Left lung (tissue), 10 donors: Measurements from ENCODE around the gene MZB1. TPM values are rescaled to one million over a fixed set of nuclear protein-coding genes. Genes with fewer than 3 reads are reported as not detected.
A peak's percentile ranks its signal among the peaks of the same experiment; 100 is the strongest.

Experiments used
- ATAC-seq: fragments of 200-7000 bp; cut with Tn5 transposase; one replicate; pipeline ENCODE4 v1.9.1; 2020; ENCODE audit warnings: moderate library complexity
- DNase-seq, 4 donors: peaks; one replicate each; pipeline ENCODE4 v3.0.0-alpha.2; 2013 to 2020
- H3K27ac ChIP-seq, 2 donors: fragments of 200-600 bp; sonication (generic) in 1 of 2; one replicate each; pipeline versions ENCODE4 v1.5.0 to v1.8.0; 2020 to 2021
- H3K27me3 ChIP-seq, 2 donors: fragments of 200-600 bp; sonication (generic) in 1 of 2; one replicate each; pipeline versions ENCODE4 v1.5.0 to v1.8.0; 2020 to 2021
- H3K36me3 ChIP-seq, 2 donors: fragments of 200-600 bp; sonication (generic) in 1 of 2; one replicate each; pipeline versions ENCODE4 v1.5.0 to v1.8.0; 2020 to 2021
- H3K4me1 ChIP-seq, 2 donors: fragments of 200-600 bp; one replicate each; pipeline ENCODE4 v1.8.0; 2021
- H3K4me3 ChIP-seq, 2 donors: fragments of 200-600 bp; sonication (generic) in 1 of 2; one replicate each; pipeline versions ENCODE4 v1.5.0 to v1.8.0; 2020 to 2021; ENCODE audit warnings: mild to moderate bottlenecking in 1 of 2
- H3K9me3 ChIP-seq, 2 donors: fragments of 200-600 bp; sonication (generic) in 1 of 2; one replicate each; pipeline versions ENCODE4 v1.5.0 to v1.8.0; 2020 to 2021
- intact Hi-C, 2 donors: fragments of 100-400 bp; cut with DNase I; formaldehyde crosslinking; loops; one replicate each; pipeline versions ENCODE4 v1.11.2 to v1.14.2; 2022
- polyA plus RNA-seq, 6 donors: library from polyadenylated mRNA; unstranded; fragments of 120-200 nt; gene quantifications; one replicate each; pipeline ENCODE4 v1.2.1, GENCODE V29; 2013; ENCODE audit not compliant: insufficient read length in 6 of 6
- total RNA-seq, 2 donors: library from RNA; stranded (reverse); fragmentation: NEBNext Ultra II Directional; extraction: Animal tissue kit (Norgen Biotek cat#: 25700); gene quantifications; one replicate each; pipeline ENCODE4 v1.2.1, GENCODE V29; 2021
- TF ChIP-seq, protein P1 (sequence below), 2 donors: fragments of 200-600 bp; sonication (generic) in 1 of 2; IDR thresholded peaks; one replicate each; pipeline versions ENCODE4 v1.5.0 to v1.8.0; 2021; ENCODE audit warnings: antibody characterized with exemption in 2 of 2
- donor health status: DM: no; HTN: yes; CAD: no.
- donor health status: DM: no; HTN: no; CAD: no.

MZB1 gene
- total and polyA plus RNA-seq, 8 donors = 0.41 to 10.6 (median 0.72) TPM

DNA sequence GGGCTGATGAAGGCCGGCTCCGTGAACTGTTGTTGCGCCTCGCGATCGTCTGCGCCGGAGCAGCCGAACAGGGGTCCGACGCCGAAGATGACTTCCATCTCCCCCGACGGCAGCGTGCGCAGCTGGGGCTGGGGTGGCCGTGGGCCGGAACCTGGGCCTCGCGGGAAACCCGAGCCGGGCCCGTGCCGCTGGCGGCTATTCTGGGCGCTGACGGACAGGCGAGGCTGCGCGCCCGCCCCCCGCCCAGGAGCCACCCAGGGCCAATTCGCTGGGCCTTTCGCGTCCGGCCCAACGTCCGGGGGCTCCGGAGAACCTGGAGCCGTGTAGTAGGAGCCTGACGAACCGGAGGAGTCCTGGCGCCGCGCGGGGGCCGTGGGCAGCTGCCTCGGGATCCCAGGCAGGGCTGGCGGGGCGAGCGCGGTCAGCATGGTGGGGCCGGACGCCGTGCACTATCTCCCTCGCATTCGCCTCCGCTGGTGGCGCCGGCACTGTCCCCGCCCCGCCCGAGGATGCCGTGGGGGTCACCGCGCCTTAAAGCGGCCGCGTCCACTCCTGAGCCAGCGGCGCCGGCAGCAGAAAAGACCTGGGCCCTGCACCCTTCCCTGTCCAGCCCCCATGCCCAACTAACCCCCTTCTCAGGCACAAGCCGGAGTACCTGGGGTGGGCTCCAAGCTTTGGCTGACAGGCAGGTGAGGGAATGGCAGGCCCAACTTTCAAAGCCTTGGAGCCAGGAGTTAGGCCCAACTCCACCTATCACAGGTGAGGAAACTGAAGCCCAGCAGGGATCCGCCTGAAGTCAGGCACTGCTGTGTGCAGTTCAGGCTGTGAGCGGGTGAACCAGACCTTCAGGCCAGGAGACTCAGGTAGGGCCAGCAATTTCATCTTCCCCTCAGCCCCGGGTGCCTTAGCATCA lies 5.2 kb upstream of the MZB1 start, which contains the start of gene PROB1:
Gene PROB1 (minus strand): TSS at position 451 of the 913 bp plus-strand sequence. CDS start 23 bp downstream, at position 428.
- H3K4me3 ChIP-seq = peak within 1 kb of the TSS; percentile 35 to 67
- peak; percentile 8 for ATAC-seq
- intact Hi-C loops = no loop called here
- H3K36me3 ChIP-seq = no peaks in the 10 kb centered on the region
- H3K4me1 ChIP-seq = peaks cover 15 to 40% of the 10 kb centered on the region in 2 donors
- H3K27me3 ChIP-seq = peaks cover 16 to 42% of the 10 kb centered on the region in 2 donors
- no peaks in the 10 kb centered on the region for H3K9me3 ChIP-seq
- DNase-seq = peak in 1 of 4 donors; percentile 10
- TF ChIP-seq, protein P1, sequence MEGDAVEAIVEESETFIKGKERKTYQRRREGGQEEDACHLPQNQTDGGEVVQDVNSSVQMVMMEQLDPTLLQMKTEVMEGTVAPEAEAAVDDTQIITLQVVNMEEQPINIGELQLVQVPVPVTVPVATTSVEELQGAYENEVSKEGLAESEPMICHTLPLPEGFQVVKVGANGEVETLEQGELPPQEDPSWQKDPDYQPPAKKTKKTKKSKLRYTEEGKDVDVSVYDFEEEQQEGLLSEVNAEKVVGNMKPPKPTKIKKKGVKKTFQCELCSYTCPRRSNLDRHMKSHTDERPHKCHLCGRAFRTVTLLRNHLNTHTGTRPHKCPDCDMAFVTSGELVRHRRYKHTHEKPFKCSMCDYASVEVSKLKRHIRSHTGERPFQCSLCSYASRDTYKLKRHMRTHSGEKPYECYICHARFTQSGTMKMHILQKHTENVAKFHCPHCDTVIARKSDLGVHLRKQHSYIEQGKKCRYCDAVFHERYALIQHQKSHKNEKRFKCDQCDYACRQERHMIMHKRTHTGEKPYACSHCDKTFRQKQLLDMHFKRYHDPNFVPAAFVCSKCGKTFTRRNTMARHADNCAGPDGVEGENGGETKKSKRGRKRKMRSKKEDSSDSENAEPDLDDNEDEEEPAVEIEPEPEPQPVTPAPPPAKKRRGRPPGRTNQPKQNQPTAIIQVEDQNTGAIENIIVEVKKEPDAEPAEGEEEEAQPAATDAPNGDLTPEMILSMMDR (IDR thresholded peaks at IDR 0.05) = no peak
- H3K27ac ChIP-seq = peak within 1 kb of the TSS in 1 of 2 donors; percentile 23

DNA sequence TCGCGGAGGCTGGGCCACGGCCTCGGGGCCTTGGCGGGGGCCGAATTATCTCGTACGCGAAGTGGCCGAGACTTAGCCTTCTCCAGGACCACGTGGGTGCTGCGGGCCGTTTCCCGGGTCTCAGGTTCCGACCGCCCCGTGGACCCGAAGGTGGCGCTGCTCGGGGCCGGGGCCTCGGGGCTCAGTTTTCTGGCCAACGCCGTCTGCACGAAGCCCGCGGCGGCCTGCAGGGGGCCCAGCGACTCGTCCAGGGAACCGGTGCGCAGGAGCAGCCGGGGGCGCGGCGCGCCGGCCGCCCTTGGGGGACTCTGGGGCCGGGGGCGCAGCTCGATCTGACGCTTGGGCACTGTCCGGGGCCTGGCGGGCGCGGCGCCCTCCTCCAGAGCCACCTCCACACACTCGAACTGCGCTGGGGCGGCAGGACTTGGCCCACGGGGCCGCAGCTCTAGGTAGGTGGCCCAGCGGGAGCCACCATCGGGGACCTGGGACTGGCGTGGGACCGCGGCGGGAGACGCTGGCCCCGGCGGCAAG lies 4.5 kb upstream of the MZB1 start:
- Histone ChIP-seq H3K27ac (no peak overlapping the region), H3K36me3 (no peaks in the 10 kb centered on the region), H3K4me3 (peak overlapping the region; percentile 35 to 67), H3K27me3 (peaks cover 16 to 42% of the 10 kb centered on the region in 2 donors), H3K4me1 (peaks cover 15 to 41% of the 10 kb centered on the region in 2 donors), H3K9me3 (no peaks in the 10 kb centered on the region)
- TF ChIP-seq, protein P1 (IDR thresholded peaks at IDR 0.05) = peak in 1 of 2 donors; percentile 65
- intact Hi-C loops = no loop called here
- peak in 3 of 4 donors; percentile 24 to 87 (median 48) for DNase-seq
- peak; percentile 52 for ATAC-seq

DNA sequence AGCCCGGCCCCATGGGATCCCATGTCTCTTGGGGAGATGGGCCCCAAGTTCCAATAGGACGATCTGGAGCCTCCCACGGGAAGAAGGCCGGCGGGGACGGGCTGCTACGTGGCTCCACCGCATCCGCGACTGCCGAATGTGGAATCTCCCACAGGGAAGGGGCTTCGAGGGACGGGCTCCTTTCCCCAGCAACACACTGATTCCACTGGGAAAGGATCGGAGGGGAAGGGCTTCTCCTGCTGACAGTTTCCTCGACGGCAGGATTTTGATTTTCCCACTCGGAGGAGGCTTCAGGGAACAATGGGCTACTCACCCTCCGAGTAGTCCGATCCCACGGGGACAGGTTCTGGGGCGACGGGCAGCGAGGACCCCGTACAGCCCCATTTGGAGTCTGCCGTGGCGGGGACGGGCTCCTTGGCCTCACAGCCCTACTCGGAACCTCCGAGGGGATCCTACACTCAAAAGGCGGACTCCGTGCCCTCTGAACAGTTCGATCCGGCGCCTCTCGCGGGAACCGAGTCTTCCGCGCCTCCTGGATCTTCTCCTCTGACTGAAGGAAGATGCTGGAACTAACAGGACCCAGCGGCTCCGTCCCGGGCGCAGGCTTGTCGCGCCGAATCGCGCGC lies 3.9 kb upstream of the MZB1 start:
- ATAC-seq (no peak), DNase-seq (peak in 1 of 4 donors; percentile 9)
- Histone ChIP-seq H3K4me1 (peaks cover 15 to 47% of the 10 kb centered on the region in 2 donors), H3K4me3 (peak overlapping the region; percentile 35 to 67), H3K27ac (no peak overlapping the region), H3K9me3 (no peaks in the 10 kb centered on the region), H3K36me3 (no peaks in the 10 kb centered on the region), H3K27me3 (peaks cover 16 to 42% of the 10 kb centered on the region in 2 donors)
- TF ChIP-seq, protein P1 (IDR thresholded peaks at IDR 0.05) = no peak
- intact Hi-C loops = no loop called here

DNA sequence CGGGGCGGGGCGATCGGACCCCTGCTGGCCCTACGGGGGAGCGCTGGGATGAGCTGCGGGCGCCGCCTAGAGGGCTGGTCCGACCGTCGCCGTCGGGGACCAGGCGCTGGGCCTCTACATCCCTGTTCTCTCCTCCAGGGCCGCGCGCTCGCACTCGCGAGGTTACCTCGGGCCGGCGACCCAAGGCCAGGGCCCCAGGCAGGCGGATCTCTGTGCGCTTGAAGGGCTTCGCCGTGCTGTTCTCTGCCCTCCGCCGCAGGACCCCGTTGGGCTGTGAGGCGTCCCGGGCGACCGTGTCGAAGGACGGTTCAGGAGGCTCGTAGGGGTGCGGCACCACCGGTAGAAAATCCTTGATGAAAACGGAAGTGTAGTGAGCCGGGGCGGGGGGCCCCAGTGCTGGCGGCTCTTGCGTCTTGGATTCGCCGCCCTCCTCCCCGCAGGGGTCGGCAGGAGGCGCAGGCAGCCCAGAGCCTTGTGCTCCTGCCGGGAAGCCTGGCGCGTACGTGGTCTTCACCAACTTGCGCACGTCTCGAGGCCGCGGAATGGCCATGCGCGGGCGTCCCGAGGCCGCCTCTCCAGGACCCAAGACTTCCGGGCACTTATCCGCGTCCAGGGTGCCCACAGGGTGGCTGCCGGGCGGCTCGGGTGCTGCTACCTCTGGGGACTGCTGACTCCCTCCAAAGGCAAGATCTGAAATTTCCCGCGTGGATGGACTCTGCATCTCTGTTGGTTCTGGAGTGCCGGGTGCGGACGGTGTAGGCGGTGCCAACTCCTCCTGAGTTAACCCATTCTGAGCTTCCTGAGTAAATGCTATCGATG lies 3.2 kb upstream of the MZB1 start:
- Histone ChIP-seq H3K27me3 (peaks cover 16 to 42% of the 10 kb centered on the region in 2 donors), H3K9me3 (no peaks in the 10 kb centered on the region), H3K4me3 (peak overlapping the region; percentile 35 to 67), H3K36me3 (no peaks in the 10 kb centered on the region), H3K4me1 (peaks cover 15 to 54% of the 10 kb centered on the region in 2 donors), H3K27ac (peak overlapping the region in 1 of 2 donors; percentile 13)
- ATAC-seq (peak; percentile 68), DNase-seq (peak; percentile 37 to 95 (median 66))
- intact Hi-C loops = no loop called here
- TF ChIP-seq, protein P1 (IDR thresholded peaks at IDR 0.05) = peak; percentile 29 to 69
